CD4-positive, alpha-beta memory T cell (primary cell): Measurements from ENCODE around the gene OPCML. TPM values are rescaled to one million over a fixed set of nuclear protein-coding genes. Genes with fewer than 3 reads are reported as not detected.

Source experiments
- CTCF ChIA-PET: fragments of 350-600 bp; sonication (Branson Sonifier 250); formaldehyde crosslinking; loops from one replicate; lab custom pipeline; 2021; ENCODE audit warnings: inconsistent platforms; ENCODE audit not compliant: partially characterized antibody; lab: Charles Lee
- POLR2A ChIA-PET: fragments of 350-600 bp; sonication (Branson Sonifier 250); formaldehyde crosslinking; loops from one replicate; lab custom pipeline; 2021; ENCODE audit not compliant: partially characterized antibody; lab: Charles Lee
- DNase-seq, 5 donors: peaks; one replicate each; pipeline versions ENCODE4 v3.0.0 to v3.0.0-alpha.2; 2020 to 2022; ENCODE audit warnings: mixed read lengths in 1 of 5
- H3K27ac ChIP-seq: one replicate; pipeline ENCODE4 v1.7.0; 2013; ENCODE audit warnings: low read depth, low read length
- H3K27me3 ChIP-seq: 2 replicates; pipeline ENCODE4 v1.7.0; 2013; ENCODE audit warnings: mild to moderate bottlenecking, low read length, moderate library complexity; ENCODE audit not compliant: insufficient read depth
- H3K36me3 ChIP-seq: 2 replicates; pipeline ENCODE4 v1.7.0; 2013; ENCODE audit warnings: mild to moderate bottlenecking, low read length, moderate library complexity; ENCODE audit not compliant: insufficient read depth
- H3K4me1 ChIP-seq: 2 replicates; pipeline ENCODE4 v1.7.0; 2013; ENCODE audit warnings: mild to moderate bottlenecking, low read length, moderate library complexity; ENCODE audit not compliant: insufficient read depth
- H3K4me3 ChIP-seq, 2 donors: one replicate each; pipeline ENCODE4 v1.7.0; 2013; ENCODE audit warnings: low read length in 2 of 2, mild to moderate bottlenecking in 1 of 2
- H3K9me3 ChIP-seq, 2 donors: one replicate each; pipeline ENCODE4 v1.7.0; 2013; ENCODE audit warnings: low read length in 2 of 2, control low read depth in 1 of 2; ENCODE audit not compliant: control insufficient read depth in 1 of 2
- H3K27ac Mint-ChIP-seq, 7 donors: one replicate each; pipeline ENCODE4 v1.8.0; 2020 to 2021; ENCODE audit warnings: mixed read lengths in 7 of 7, mild to moderate bottlenecking in 6 of 7, inconsistent platforms in 3 of 7, moderate library complexity in 3 of 7
- H3K27me3 Mint-ChIP-seq, 2 donors: one replicate each; pipeline ENCODE4 v1.8.0; 2020 to 2021; ENCODE audit warnings: mixed read lengths in 2 of 2
- H3K36me3 Mint-ChIP-seq, 2 donors: one replicate each; pipeline ENCODE4 v1.8.0; 2020 to 2021; ENCODE audit warnings: mixed read lengths in 2 of 2, inconsistent platforms in 1 of 2, mild to moderate bottlenecking in 1 of 2
- H3K4me1 Mint-ChIP-seq, 4 donors: one replicate each; pipeline ENCODE4 v1.8.0; 2020 to 2021; ENCODE audit warnings: mixed read lengths in 4 of 4, mild to moderate bottlenecking in 1 of 4
- H3K4me3 Mint-ChIP-seq, 8 donors: one replicate each; pipeline ENCODE4 v1.8.0; 2020 to 2021; ENCODE audit warnings: mixed read lengths in 8 of 8, mild to moderate bottlenecking in 7 of 8, moderate library complexity in 6 of 8, inconsistent platforms in 3 of 8
- H3K9me3 Mint-ChIP-seq, 8 donors: one replicate each; pipeline ENCODE4 v1.8.0; 2020 to 2021; ENCODE audit warnings: mixed read lengths in 8 of 8, mild to moderate bottlenecking in 5 of 8, inconsistent platforms in 3 of 8, moderate library complexity in 1 of 8
- intact Hi-C: fragments of 100-400 bp; cut with micrococcal nuclease; formaldehyde crosslinking; loops from one replicate; pipeline ENCODE4 v1.15.1; 2023
- polyA plus RNA-seq, 2 donors: library from polyadenylated mRNA; unstranded; fragments of 300-500 nt; fragmentation: Illumina TruSeq; gene quantifications; one replicate each; pipeline ENCODE4 v1.2.3, GENCODE V29; 2021
- total RNA-seq, 2 experiments: library from RNA; stranded (reverse); gene quantifications; one replicate each; pipeline ENCODE4 v1.2.3, GENCODE V29; 2021

The OPCML gene
- total and polyA plus RNA-seq, 4 experiments from 2014 or later, result not detected

- H3K27ac ChIP-seq, result no peak overlapping the region
- ChIA-PET POLR2A (no interaction called here), CTCF (no interaction called here)
- no peak overlapping the region for H3K4me3 ChIP-seq
- Mint-ChIP-seq H3K27ac (no peak overlapping the region), H3K4me3 (no peak overlapping the region), H3K27me3 (peaks cover 0 to 1% of the 10 kb centered on the region in 2 donors), H3K36me3 (no peaks in the 10 kb centered on the region), H3K4me1 (no peaks in the 10 kb centered on the region), H3K9me3 (peaks cover 0 to 4% (median under 1%) of the 10 kb centered on the region in 8 donors)
- no peaks in the 10 kb centered on the region for H3K27me3 ChIP-seq
- intact Hi-C loops, result no loop called here
- no peak for DNase-seq
- H3K4me1 ChIP-seq, result no peaks in the 10 kb centered on the region
- H3K9me3 ChIP-seq, result no peaks in the 10 kb centered on the region
- H3K36me3 ChIP-seq, result no peaks in the 10 kb centered on the region
Observed at GRCh38 chr11:132907651-132908413, 624.5 kb downstream of the OPCML start.

GRCh38 chr11:132904607-132905006, 627.7 kb downstream of the OPCML start:
- Histone ChIP-seq H3K9me3 (no peaks in the 10 kb centered on the region), H3K4me3 (no peak overlapping the region), H3K27me3 (no peaks in the 10 kb centered on the region), H3K36me3 (no peaks in the 10 kb centered on the region), H3K27ac (no peak overlapping the region), H3K4me1 (no peaks in the 10 kb centered on the region)
- DNase-seq, result no peak
- H3K36me3 Mint-ChIP-seq, result no peaks in the 10 kb centered on the region
- H3K27ac Mint-ChIP-seq, result no peak overlapping the region
- POLR2A ChIA-PET, result no interaction called here
- no peaks in the 10 kb centered on the region for H3K4me1 Mint-ChIP-seq
- CTCF ChIA-PET, result no interaction called here
- no peak overlapping the region for H3K4me3 Mint-ChIP-seq
- peaks cover 0 to 4% (median under 1%) of the 10 kb centered on the region in 8 donors for H3K9me3 Mint-ChIP-seq
- H3K27me3 Mint-ChIP-seq, result no peaks in the 10 kb centered on the region
- intact Hi-C loops, result no loop called here

GRCh38 chr11:132904091-132904490, 628.2 kb downstream of the OPCML start:
- DNase-seq, result no peak
- no peaks in the 10 kb centered on the region for H3K4me1 Mint-ChIP-seq
- Histone ChIP-seq H3K9me3 (no peaks in the 10 kb centered on the region), H3K36me3 (no peaks in the 10 kb centered on the region), H3K27ac (no peak overlapping the region), H3K4me1 (no peaks in the 10 kb centered on the region), H3K4me3 (no peak overlapping the region), H3K27me3 (no peaks in the 10 kb centered on the region)
- H3K27ac Mint-ChIP-seq, result no peak overlapping the region
- no peaks in the 10 kb centered on the region for H3K27me3 Mint-ChIP-seq
- POLR2A ChIA-PET, result no interaction called here
- H3K36me3 Mint-ChIP-seq, result no peaks in the 10 kb centered on the region
- H3K4me3 Mint-ChIP-seq, result no peak overlapping the region
- intact Hi-C loops, result no loop called here
- CTCF ChIA-PET, result no interaction called here
- H3K9me3 Mint-ChIP-seq, result peaks cover 0 to 4% (median under 1%) of the 10 kb centered on the region in 8 donors

GRCh38 chr11:132901638-132902471, 630.4 kb downstream of the OPCML start:
- no peak overlapping the region for H3K4me3 Mint-ChIP-seq
- peaks cover 0 to 4% (median under 1%) of the 10 kb centered on the region in 8 donors for H3K9me3 Mint-ChIP-seq
- POLR2A ChIA-PET, result no interaction called here
- no peaks in the 10 kb centered on the region for H3K9me3 ChIP-seq
- no peaks in the 10 kb centered on the region for H3K4me1 ChIP-seq
- CTCF ChIA-PET, result interaction anchor here (1.7 kb wide), 1 partner anchor 39 kb away, joined by 3 read pairs; no protein-coding TSS in a partner anchor
- H3K36me3 Mint-ChIP-seq, result no peaks in the 10 kb centered on the region
- no peaks in the 10 kb centered on the region for H3K27me3 ChIP-seq
- H3K36me3 ChIP-seq, result no peaks in the 10 kb centered on the region
- H3K4me3 ChIP-seq, result no peak overlapping the region
- no peak overlapping the region for H3K27ac Mint-ChIP-seq
- no peak for DNase-seq
- intact Hi-C loops, result no loop called here
- no peaks in the 10 kb centered on the region for H3K27me3 Mint-ChIP-seq
- no peak overlapping the region for H3K27ac ChIP-seq
- H3K4me1 Mint-ChIP-seq, result no peaks in the 10 kb centered on the region

GRCh38 chr11:132898676-132899075, 633.6 kb downstream of the OPCML start:
- H3K27ac Mint-ChIP-seq, result no peak overlapping the region
- Histone ChIP-seq H3K27ac (no peak overlapping the region), H3K27me3 (no peaks in the 10 kb centered on the region), H3K4me1 (no peaks in the 10 kb centered on the region), H3K4me3 (no peak overlapping the region), H3K36me3 (no peaks in the 10 kb centered on the region), H3K9me3 (no peaks in the 10 kb centered on the region)
- no peaks in the 10 kb centered on the region for H3K36me3 Mint-ChIP-seq
- DNase-seq, result no peak
- intact Hi-C loops, result no loop called here
- H3K4me3 Mint-ChIP-seq, result no peak overlapping the region
- H3K4me1 Mint-ChIP-seq, result no peaks in the 10 kb centered on the region
- no peaks in the 10 kb centered on the region for H3K27me3 Mint-ChIP-seq
- H3K9me3 Mint-ChIP-seq, result peaks cover 0 to 4% (median under 1%) of the 10 kb centered on the region in 8 donors
- CTCF ChIA-PET, result no interaction called here
- POLR2A ChIA-PET, result no interaction called here

- Mint-ChIP-seq H3K27me3 (no peaks in the 10 kb centered on the region), H3K27ac (no peak overlapping the region), H3K36me3 (no peaks in the 10 kb centered on the region), H3K4me3 (no peak overlapping the region), H3K4me1 (no peaks in the 10 kb centered on the region), H3K9me3 (peaks cover 0 to 2% (median 0%) of the 10 kb centered on the region in 8 donors)
- POLR2A ChIA-PET, result no interaction called here
- H3K9me3 ChIP-seq, result no peaks in the 10 kb centered on the region
- CTCF ChIA-PET, result no interaction called here
- H3K4me3 ChIP-seq, result no peak overlapping the region
- DNase-seq, result no peak
- no peaks in the 10 kb centered on the region for H3K27me3 ChIP-seq
- intact Hi-C loops, result no loop called here
- H3K36me3 ChIP-seq, result no peaks in the 10 kb centered on the region
- H3K27ac ChIP-seq, result no peak overlapping the region
- no peaks in the 10 kb centered on the region for H3K4me1 ChIP-seq
Observed at GRCh38 chr11:132898021-132898420, 634.3 kb downstream of the OPCML start.

- Histone ChIP-seq H3K4me3 (no peak overlapping the region), H3K36me3 (no peaks in the 10 kb centered on the region), H3K4me1 (no peaks in the 10 kb centered on the region), H3K27ac (no peak overlapping the region), H3K27me3 (no peaks in the 10 kb centered on the region), H3K9me3 (no peaks in the 10 kb centered on the region)
- Mint-ChIP-seq H3K4me1 (no peaks in the 10 kb centered on the region), H3K36me3 (no peaks in the 10 kb centered on the region), H3K27ac (no peak overlapping the region), H3K27me3 (no peaks in the 10 kb centered on the region), H3K4me3 (no peak overlapping the region), H3K9me3 (peaks cover 0 to 4% (median 0%) of the 10 kb centered on the region in 8 donors)
- intact Hi-C loops, result no loop called here
- ChIA-PET CTCF (no interaction called here), POLR2A (no interaction called here)
- DNase-seq, result no peak
Observed at GRCh38 chr11:132895340-132895739, 637.0 kb downstream of the OPCML start.
